DMS114 treated with DMSO at 0.1 percent for 48 hours (cell line): ENCODE results near the gene GDPD4.

ENCODE experiments used
- DNase-seq: peaks from one replicate; lab custom pipeline; 2025; ENCODE audit not compliant: unreplicated experiment; lab: John Stamatoyannopoulos, UW

The GDPD4 gene

GRCh38 chr11:77244277-77245027, 57.0 kb downstream of the GDPD4 start:
- DNase-seq, result no peak

DNA sequence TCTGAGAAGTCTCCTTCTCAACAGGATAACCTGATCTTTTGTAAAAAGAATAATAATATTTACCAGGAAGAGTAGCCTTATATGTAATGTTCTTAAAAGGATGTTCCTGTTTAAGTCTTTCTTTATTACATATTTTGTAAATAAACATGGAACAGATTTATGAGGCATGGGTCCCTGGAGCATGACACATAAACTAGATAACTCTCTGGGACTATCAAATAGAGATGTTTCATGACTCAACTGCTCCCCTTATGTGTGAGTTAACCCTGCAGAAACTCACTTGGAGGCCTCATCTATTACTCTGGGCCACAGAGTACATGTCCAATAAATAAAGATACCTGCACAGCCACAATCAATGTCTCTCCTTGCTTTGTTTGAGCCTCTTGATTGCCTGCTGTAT, 64.6 kb downstream of the GDPD4 start:
- DNase-seq, result no peak

DNA sequence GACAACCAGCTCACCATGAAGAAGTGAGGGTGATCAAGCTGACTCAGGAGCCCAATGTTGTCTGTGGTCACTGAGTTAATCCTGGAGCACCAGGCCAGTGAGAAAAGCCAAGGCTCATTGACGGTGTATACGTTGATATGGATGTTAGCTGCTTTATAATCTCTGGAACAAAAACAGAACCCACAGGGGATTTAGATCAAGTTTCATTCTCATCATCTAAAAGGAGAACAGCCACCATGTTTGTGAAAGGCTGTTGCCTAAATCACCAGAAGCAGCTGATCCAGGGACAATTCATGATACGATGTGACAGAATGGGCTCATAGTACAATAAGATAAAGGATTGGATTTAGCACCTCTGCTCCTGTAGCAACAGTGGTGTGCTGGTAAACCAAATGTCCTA, 68.5 kb downstream of the GDPD4 start:
- DNase-seq, result no peak

- no peak for DNase-seq
Observed at GRCh38 chr11:77232242-77232641, 69.2 kb downstream of the GDPD4 start.

GRCh38 chr11:77231800-77232199, 69.7 kb downstream of the GDPD4 start:
- DNase-seq, result no peak

DNA sequence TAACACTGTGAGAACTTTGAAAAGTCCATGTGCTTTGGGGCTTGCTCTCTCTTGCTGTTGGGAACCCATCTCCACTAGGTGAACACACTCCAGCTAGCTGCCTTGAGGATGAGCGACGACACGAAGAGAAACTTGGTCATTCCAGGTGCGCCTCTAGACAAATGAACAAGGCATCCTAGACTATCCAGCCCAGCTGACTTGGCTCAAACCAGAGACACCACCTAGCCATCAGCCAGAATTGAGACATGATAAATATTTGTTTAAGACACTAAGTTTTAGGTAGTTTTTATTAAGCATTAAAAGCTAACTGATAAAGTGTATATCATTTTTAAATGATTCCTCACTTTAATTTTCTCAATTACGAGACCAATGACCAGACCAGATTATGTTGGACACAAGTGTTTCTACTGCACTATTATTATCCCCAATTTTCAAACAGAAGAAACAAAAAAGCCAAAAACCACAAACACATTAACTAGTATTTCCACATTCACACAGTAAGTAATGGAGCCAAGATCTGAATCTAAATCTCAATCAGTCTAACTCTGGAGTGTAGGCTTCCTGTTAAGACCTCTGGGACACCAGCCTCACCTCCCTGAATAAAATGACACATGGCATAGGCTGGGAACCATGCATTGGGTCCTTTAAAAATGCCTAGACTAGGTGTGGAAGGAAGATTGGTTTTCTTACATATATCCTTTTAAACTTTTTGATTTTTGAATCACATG, 70.4 kb downstream of the GDPD4 start:
- no peak for DNase-seq

DNA sequence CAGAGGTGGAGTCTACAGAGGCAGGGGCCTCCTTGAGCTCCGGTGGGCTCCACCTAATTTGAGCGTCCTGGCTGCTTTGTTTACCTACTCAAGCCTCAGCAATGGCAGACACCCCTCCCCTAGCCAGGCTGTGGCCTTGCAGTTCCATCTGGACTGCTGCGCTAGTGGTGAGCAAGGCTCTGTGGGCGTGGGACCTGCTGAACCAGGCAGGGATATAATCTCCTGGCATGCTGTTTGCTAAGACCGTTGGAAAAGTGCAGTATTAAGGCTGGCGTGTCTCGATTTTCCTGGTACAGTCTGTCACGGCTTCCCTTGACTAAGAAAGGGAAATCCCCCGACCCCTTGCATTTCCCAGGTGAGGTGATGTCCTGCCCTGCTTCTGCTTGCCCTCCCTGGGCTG, 77.7 kb downstream of the GDPD4 start:
- DNase-seq, result no peak

DNA sequence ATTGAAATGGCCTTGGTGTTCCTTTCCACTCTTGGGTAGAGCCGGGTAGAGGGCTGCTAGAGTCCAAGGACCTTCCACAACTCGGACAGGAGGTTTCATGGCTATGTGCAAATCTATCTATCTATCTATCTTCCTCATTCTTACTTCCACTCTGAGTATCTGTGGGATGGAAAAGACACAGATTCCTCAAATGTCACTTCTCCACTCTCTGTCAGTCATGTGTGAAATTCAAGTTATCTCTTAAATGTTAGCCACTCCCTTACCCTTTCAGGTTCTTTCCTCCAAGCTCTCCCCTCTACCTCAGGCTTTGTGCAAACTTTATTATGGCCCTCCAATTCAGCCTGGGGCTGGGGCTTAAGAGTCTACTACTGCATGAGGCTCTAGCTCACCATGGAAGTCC, 84.3 kb downstream of the GDPD4 start:
- no peak for DNase-seq

DNA sequence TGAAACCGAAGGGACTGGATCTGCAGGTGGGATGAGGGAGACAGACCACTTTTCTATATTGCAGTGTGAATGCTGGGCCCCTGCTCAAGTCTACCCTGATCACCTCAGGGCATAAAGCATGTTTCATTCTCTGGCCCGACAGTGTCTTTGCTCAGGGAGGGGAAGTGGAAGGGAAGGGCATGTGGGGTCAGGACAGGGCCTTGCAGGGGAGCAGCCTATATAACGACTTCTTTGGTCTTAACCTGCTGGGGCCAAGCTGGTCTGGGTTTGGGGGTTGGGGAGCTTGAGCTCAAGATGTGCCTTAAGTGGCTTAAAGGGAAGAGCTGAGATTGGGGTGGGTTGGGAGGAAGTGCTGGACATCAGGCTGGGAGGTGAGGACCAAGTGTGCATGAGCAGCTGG, 86.4 kb downstream of the GDPD4 start:
- DNase-seq, result no peak

DNA sequence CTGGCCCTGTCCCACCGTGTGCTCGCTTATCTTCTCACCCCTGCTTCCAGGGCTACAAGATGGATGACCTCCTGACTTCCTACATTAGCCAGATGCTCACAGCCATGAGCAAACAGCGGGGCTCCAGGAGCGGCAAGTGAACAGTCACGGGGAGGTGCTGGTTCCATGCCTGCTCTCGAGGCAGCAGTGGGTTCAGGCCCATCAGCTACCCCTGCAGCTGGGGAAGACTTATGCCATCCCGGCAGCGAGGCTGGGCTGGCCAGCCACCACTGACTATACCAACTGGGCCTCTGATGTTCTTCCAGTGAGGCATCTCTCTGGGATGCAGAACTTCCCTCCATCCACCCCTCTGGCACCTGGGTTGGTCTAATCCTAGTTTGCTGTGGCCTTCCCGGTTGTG, 86.9 kb downstream of the GDPD4 start:
- no peak for DNase-seq

- no peak for DNase-seq
Observed at GRCh38 chr11:77213589-77214428, 87.7 kb downstream of the GDPD4 start.

GRCh38 chr11:77213029-77213579, 88.4 kb downstream of the GDPD4 start:
- no peak for DNase-seq

- no peak for DNase-seq
Observed at GRCh38 chr11:77212314-77213007, 89.0 kb downstream of the GDPD4 start.

DNA sequence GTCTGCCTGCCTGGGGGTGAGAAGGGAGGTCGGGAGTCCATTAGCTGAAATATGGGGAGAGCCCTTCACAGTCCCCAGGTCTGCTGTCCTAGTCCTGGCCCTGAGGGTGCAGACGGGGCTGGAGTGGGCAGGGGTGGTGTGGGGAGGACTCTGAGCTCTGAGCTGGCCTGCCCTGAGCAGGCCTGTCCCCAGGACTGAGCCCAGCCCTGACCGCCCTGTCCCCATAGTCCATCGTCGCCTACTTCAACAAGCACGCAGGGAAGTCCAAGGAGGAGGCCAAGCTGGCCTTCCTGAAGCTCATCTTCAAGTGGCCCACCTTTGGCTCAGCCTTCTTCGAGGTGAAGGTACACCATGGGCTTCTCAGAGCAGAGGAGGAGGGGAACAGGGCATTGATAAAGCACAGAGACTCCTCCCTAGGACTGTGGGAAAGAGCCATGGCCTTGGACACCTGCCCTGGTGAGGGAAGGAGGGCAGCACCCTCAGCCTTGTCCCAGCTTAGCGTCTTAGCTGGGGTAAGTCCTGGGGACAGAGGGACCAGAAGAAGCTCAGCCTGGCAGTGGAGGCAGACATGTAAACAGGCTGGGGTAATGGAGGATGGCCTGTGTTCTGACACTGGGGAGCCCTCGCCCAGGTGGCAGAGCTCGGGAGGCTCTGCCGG, 89.8 kb downstream of the GDPD4 start:
- no peak for DNase-seq

GRCh38 chr11:77211040-77211451, 90.4 kb downstream of the GDPD4 start:
- no peak for DNase-seq

- DNase-seq, result no peak
Observed at GRCh38 chr11:77209663-77210062, 91.8 kb downstream of the GDPD4 start.

GRCh38 chr11:77208535-77208934, 93.0 kb downstream of the GDPD4 start:
- DNase-seq, result no peak

GRCh38 chr11:77207618-77208313, 93.7 kb downstream of the GDPD4 start:
- DNase-seq, result no peak

DNA sequence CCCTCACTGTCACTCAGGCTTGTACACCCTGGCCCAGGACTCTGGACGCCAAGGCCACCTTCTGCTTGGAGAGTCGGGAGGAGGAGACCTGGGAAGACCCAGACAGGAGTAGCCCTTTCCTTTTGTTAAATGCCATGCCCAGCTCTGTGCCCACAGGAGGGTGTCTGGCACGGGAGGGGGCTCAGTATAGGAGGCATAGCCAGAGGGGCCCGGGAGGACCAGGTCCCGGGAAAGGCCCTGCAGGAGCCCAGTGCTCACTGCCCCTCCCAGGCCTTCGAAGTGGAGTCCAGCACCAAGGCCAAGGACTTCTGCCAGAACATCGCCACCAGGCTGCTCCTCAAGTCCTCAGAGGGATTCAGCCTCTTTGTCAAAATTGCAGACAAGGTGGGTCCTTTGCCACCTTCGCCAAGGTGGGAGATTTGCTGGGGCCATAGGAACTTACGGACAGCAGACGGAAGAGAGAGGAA, 94.4 kb downstream of the GDPD4 start:
- DNase-seq, result no peak
